SK-N-MC (cell line): ENCODE results near the gene RND3.

Experiments
- EZH2 ChIP-seq: fragments of 200-600 bp; sonication (generic); IDR thresholded peaks from one replicate; pipeline ENCODE4 v1.6.1; 2017; ENCODE audit warnings: antibody characterized with exemption
- FOXP2 ChIP-seq: optimal IDR thresholded peaks from 2 replicates; pipeline ENCODE3; 2011; ENCODE audit warnings: mild to moderate bottlenecking, moderate library complexity; ENCODE audit not compliant: insufficient read depth; ENCODE audit errors: extremely low read length, control extremely low read depth
- POLR2AphosphoS5 ChIP-seq: IDR thresholded peaks from 2 replicates; pipeline ENCODE4 v1.6.1; 2012; ENCODE audit warnings: mild to moderate bottlenecking, low read depth, low read length, borderline replicate concordance

- TF ChIP-seq EZH2 = no peak
- TF ChIP-seq POLR2AphosphoS5 = no peak
- TF ChIP-seq FOXP2 = no peak
Observed at GRCh38 chr2:150485871-150486538, 1.5 kb downstream of the RND3 start.
